Endothelial cell of umbilical vein (primary cell): ENCODE results near the gene CIROP.

ENCODE experiments used
- CTCF ChIP-seq, 2 donors: IDR thresholded peaks; 1 replicate in 1 of 2; 2 replicates in 1 of 2; pipeline ENCODE4 v1.5.1; 2011; ENCODE audit warnings: low read length in 2 of 2, mild to moderate bottlenecking in 2 of 2, moderate library complexity in 2 of 2, control low read depth in 1 of 2, inconsistent platforms in 1 of 2, low read depth in 1 of 2; ENCODE audit not compliant: insufficient read depth in 1 of 2; ENCODE audit errors: extremely low read depth in 1 of 2
- EZH2 ChIP-seq: IDR thresholded peaks from 2 replicates; pipeline ENCODE4 v1.6.1; 2012; ENCODE audit warnings: borderline replicate concordance, low read depth, mild to moderate bottlenecking, moderate library complexity, low read length, inconsistent platforms; ENCODE audit not compliant: severe bottlenecking
- MYC ChIP-seq: IDR thresholded peaks from one replicate; pipeline ENCODE4 v1.6.1; 2011; ENCODE audit warnings: mild to moderate bottlenecking, low read depth, low read length
- POLR2A ChIP-seq: IDR thresholded peaks from 2 replicates; pipeline ENCODE4 v1.6.1; 2012; ENCODE audit warnings: low read depth, mild to moderate bottlenecking, control low read depth, low read length
- TF ChIP-seq, protein P1 (sequence below): IDR thresholded peaks from 2 replicates; pipeline ENCODE4 v1.6.1; 2011; ENCODE audit not compliant: insufficient read depth, insufficient read length

- TF ChIP-seq, protein P1, sequence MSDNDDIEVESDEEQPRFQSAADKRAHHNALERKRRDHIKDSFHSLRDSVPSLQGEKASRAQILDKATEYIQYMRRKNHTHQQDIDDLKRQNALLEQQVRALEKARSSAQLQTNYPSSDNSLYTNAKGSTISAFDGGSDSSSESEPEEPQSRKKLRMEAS: no peak
- TF ChIP-seq POLR2A (no peak), CTCF (IDR thresholded peaks at IDR 0.05; ENCODE audit: extremely low read depth in 1 of 2, insufficient read depth in 1 of 2, low read depth in 1 of 2, low read length in 2 of 2) (no peak), EZH2 (no peak), MYC (no peak)
Observed at GRCh38 chr14:23053426-23053825, 51.4 kb downstream of the CIROP start.
